Measurements from ENCODE around the gene LYST. TPM values are rescaled to one million over a fixed set of nuclear protein-coding genes. Genes with fewer than 3 reads are reported as not detected.

LYST gene
- polyA plus RNA-seq, 1 donor (not counting 4 experiments of a cell fraction or from before 2014, with no cell fraction given): 24.7 TPM

- DNase-seq (ENCODE audit: low read depth, low spot score): no peak
- no peak for FAIRE-seq
- Histone ChIP-seq H2AFZ (ENCODE audit: control insufficient read depth, low read length) (no peak overlapping the region), H3K9me3 (ENCODE audit: control insufficient read depth, low read depth, low read length) (no peaks in the 10 kb centered on the region), H3K4me3 (ENCODE audit: control insufficient read depth in 2 of 3, extremely low read depth in 1 of 3, insufficient read depth in 2 of 3, low read depth in 1 of 3, low read length in 3 of 3) (no peak overlapping the region), H3K4me1 (ENCODE audit: control insufficient read depth, extremely low read depth, insufficient read depth, low read length) (peaks cover 3% of the 10 kb centered on the region), H3K4me2 (ENCODE audit: control insufficient read depth, extremely low read depth, insufficient read depth, low read depth, low read length) (no peak overlapping the region), H4K20me1 (ENCODE audit: control insufficient read depth, extremely low read depth, insufficient read depth, low read length) (no peaks in the 10 kb centered on the region), H3K27me3 (ENCODE audit: control insufficient read depth, extremely low read depth, insufficient read depth, low read length) (peaks cover 37% of the 10 kb centered on the region), H3K36me3 (ENCODE audit: control insufficient read depth in 2 of 2, extremely low read depth in 1 of 2, insufficient read depth in 2 of 2, low read length in 2 of 2) (no peaks in the 10 kb centered on the region), H3K27ac (ENCODE audit: control insufficient read depth, insufficient read depth, low read length) (no peak overlapping the region), H3K9me1 (ENCODE audit: control insufficient read depth, extremely low read depth, insufficient read depth, low read length) (no peaks in the 10 kb centered on the region), H3K79me2 (ENCODE audit: control insufficient read depth, insufficient read depth, low read length) (no peaks in the 10 kb centered on the region), H3K9ac (ENCODE audit: control insufficient read depth, extremely low read depth, insufficient read depth, low read length) (no peak overlapping the region)
- TF ChIP-seq EZH2 (IDR thresholded peaks at IDR 0.05; ENCODE audit: low read length) (no peak), CTCF (optimal IDR thresholded peaks at IDR 0.05 in 1 of 3, IDR thresholded peaks at IDR 0.05 in 1 of 3, conservative IDR thresholded peaks at IDR 0.05 in 1 of 3; ENCODE audit: extremely low read depth in 1 of 3, insufficient read depth in 2 of 3, low read length in 3 of 3) (no peak)
- dilution Hi-C loops (cut with MboI; ENCODE audit: extremely low pct_ligation_motif_present, low sequenced_read_pairs): no loop called here
These were observed 214.3 kb downstream of the LYST start for GRCh38 chr1:235652364-235652763.

- no peaks in the 10 kb centered on the region for H3K79me2 ChIP-seq (ENCODE audit: control insufficient read depth, insufficient read depth, low read length)
- H3K4me1 ChIP-seq (ENCODE audit: control insufficient read depth, extremely low read depth, insufficient read depth, low read length): peaks cover 3% of the 10 kb centered on the region
- DNase-seq (ENCODE audit: low read depth, low spot score): no peak
- H4K20me1 ChIP-seq (ENCODE audit: control insufficient read depth, extremely low read depth, insufficient read depth, low read length): no peaks in the 10 kb centered on the region
- peaks cover 41% of the 10 kb centered on the region for H3K27me3 ChIP-seq (ENCODE audit: control insufficient read depth, extremely low read depth, insufficient read depth, low read length)
- H3K9me3 ChIP-seq (ENCODE audit: control insufficient read depth, low read depth, low read length): no peaks in the 10 kb centered on the region
- FAIRE-seq: no peak
- no peak overlapping the region for H3K27ac ChIP-seq (ENCODE audit: control insufficient read depth, insufficient read depth, low read length)
- TF ChIP-seq CTCF (optimal IDR thresholded peaks at IDR 0.05 in 1 of 3, IDR thresholded peaks at IDR 0.05 in 1 of 3, conservative IDR thresholded peaks at IDR 0.05 in 1 of 3; ENCODE audit: extremely low read depth in 1 of 3, insufficient read depth in 2 of 3, low read length in 3 of 3) (no peak), EZH2 (IDR thresholded peaks at IDR 0.05; ENCODE audit: low read length) (no peak)
- H3K4me3 ChIP-seq (ENCODE audit: control insufficient read depth in 2 of 3, extremely low read depth in 1 of 3, insufficient read depth in 2 of 3, low read depth in 1 of 3, low read length in 3 of 3): no peak overlapping the region
- dilution Hi-C loops (cut with MboI; ENCODE audit: extremely low pct_ligation_motif_present, low sequenced_read_pairs): no loop called here
- no peaks in the 10 kb centered on the region for H3K36me3 ChIP-seq (ENCODE audit: control insufficient read depth in 2 of 2, extremely low read depth in 1 of 2, insufficient read depth in 2 of 2, low read length in 2 of 2)
- H2AFZ ChIP-seq (ENCODE audit: control insufficient read depth, low read length): no peak overlapping the region
- no peak overlapping the region for H3K4me2 ChIP-seq (ENCODE audit: control insufficient read depth, extremely low read depth, insufficient read depth, low read depth, low read length)
- H3K9ac ChIP-seq (ENCODE audit: control insufficient read depth, extremely low read depth, insufficient read depth, low read length): no peak overlapping the region
- no peaks in the 10 kb centered on the region for H3K9me1 ChIP-seq (ENCODE audit: control insufficient read depth, extremely low read depth, insufficient read depth, low read length)
These were observed 215.4 kb downstream of the LYST start for GRCh38 chr1:235651170-235651806.
